Activated effector memory CD4-positive, alpha-beta T cell treated with anti-CD3 and anti-CD28 coated beads, Interleukin-2, amount 50 U/mL, for 16 hours (primary cell): ENCODE data around the gene MMP17.
A peak's percentile ranks its signal among the peaks of the same experiment; 100 is the strongest.

Experiments
- DNase-seq: peaks from one replicate; pipeline ENCODE4 v3.0.0-alpha.2; 2020

MMP17 gene

DNA sequence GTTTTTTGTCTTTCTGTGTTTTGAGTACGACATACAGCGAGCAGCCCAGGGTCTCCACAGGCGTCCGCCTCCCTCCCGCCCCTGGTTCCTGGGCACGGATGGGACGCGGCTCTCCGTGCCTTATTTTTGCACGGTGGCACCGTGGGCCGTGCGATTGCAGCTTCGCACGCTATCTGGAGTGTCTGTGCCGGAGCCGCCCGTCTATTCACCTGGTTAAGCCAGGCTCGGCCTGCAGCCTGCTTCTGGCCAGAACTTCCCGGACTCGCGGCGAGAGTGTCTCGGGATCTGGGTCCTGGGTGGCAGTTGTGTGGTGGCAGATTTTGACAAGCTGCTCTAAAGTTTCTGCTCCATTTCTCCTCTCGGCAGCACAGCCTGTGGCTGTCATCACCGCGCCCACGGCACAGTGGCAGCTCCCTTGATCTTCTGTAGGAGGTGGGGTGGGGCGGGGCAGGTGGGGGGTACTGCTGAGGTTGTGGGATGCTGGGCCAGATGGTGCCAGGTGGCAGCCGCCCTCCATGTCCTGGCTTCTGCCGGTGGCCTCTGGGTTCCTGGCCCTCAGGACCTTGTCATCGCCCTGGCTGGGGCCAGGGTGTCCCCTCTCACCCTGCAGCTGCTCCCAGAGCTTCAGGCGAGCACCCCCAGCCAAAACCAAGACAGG lies 2.9 kb downstream of the MMP17 start:
- DNase-seq, result peak; percentile 70

DNA sequence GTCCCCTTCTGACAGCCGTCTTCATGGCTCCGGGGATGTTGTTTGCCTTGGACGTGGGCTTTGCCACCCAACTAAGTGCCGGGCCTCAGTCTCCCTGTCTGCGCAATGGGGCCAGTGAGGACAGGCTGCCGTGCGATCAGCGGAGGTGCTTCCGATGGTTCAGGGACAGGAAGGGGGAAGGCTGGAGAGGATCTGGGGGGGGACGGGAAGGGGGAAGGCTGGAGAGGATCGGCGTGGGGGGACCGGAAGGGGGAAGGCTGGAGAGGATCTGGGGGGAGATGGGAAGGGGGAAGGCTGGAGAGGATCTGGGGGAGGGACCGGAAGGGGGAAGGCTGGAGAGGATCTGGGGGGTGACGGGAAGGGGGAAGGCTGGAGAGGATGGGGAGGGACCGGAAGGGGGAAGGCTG lies 3.4 kb downstream of the MMP17 start:
- no peak for DNase-seq

- DNase-seq, result no peak
These were observed 4.4 kb downstream of the MMP17 start for GRCh38 chr12:131832321-131833231.

DNA sequence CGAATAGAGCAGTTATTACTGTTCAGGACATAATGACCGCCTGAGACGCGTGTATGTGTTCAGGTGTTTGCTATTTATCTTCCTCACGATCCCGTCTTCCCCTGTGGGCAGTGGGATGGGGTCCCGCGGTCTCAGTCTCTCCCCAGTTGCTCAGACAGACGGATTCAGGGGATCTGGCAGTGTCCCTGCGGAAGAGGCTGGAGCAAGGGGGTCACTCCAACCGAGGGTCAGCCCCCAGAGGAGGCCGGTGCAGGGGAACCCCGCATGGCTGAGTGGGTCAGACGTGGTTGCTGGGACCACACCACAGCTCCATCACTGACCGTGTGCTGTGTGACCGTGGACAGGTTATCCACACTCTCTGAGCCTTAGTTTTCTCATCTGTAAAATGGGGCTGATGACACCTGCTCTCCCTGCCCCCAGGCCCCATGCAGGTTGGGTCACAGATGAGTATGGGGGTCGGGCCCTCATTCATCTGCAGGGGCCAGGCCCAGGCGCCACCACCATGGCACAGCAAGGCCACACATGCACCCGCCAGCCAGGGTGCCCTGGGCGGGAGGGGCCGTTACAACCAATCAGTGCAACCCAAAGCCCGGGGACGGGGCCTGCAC lies 5.2 kb downstream of the MMP17 start:
- DNase-seq, result no peak

DNA sequence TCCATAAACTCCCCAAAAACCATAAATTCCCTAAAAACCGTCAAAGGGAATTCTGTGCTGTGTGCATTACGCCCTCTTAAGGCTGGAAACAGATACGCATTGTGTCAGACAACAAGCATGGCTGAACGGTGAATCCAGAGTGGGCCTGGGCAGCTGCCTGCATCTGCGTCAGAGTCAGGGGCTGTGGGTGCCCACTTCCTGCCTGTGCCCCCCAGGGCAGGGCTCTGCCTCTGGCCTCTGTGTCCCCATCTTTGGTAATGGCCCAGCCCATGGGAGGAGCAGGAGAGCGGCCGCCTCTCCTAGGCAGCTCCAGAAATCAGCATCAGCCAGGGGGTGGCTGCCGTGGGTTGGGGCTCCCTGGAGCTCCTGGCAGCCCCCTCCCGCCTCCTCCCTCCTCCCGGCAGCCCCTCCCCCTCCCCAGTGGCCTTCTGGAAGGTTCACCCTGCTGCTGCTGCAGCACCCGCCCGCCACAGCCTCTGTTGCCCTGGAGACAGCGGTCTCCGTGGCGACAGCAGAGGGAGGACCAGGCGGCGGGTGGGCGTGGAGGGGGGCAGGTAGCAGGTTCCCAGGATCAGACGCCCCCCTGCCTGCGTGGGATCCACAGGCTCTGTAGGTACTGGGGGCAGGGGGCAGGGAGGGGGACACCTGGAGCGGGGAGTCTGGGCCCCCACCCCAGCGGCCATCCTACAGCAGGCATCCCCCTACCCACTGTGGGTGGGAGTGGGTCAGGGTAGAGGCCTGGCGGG lies 5.9 kb downstream of the MMP17 start:
- no peak for DNase-seq

DNA sequence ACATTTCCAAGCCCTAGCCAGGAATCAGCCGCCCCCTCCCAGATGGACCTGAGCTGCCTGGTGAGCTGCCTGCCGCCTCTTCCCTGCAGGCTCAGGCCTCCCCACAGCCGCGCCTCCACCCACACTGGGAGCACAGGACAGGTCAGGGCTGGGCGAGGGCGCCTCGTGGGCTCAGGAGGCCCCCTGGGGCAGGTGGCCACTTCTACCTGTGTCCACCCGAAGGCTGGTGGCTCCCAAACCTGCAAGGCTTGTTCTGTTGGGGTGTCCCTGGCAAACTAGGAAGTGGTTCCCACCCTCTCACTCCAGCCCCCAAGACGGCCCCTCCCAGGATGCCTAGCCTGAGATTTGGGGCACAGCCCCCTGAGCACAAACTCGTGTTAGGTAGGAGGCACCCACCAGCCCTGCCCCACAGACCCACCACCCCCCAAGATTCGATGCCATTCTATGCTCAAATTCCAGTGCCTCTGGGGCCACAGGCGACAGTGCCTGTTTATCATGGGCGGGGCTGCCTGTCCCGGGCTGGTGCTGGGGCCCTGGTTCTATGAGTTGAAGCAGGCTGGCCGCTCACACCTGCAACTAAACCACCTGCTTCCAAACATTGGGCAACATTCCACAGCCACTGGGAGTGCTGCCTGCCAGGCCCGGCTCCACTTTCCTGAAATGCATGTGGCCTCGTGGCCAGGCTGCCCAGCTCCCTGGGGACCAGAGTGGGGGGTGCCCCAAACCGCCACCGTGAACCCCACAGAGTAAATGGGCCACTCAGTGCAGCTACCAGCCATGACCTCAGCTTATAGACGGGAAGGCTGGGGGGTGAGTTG lies 6.8 kb downstream of the MMP17 start:
- no peak for DNase-seq

GRCh38 chr12:131835616-131836171 lies 7.5 kb downstream of the MMP17 start:
- DNase-seq, result no peak

DNA sequence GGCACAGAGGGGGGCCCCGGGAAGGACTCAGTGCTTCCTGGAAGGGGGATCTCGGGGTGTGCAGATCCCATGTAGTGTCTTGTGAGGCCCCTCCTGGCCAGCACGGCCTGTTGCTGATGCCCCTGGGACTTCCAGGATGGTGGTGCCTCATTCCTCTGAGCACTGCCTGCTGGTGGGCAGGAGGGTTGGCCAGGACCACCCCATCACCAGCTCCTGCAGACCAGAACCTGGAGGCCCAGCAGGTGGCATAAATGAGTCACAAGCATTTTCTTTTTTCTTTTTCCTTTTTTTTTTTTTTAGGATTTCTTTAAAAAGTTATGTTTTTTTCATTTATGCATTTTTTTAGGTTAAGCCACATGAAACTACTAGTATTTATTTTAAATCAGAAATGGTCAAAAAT lies 8.0 kb downstream of the MMP17 start:
- DNase-seq, result no peak

DNA sequence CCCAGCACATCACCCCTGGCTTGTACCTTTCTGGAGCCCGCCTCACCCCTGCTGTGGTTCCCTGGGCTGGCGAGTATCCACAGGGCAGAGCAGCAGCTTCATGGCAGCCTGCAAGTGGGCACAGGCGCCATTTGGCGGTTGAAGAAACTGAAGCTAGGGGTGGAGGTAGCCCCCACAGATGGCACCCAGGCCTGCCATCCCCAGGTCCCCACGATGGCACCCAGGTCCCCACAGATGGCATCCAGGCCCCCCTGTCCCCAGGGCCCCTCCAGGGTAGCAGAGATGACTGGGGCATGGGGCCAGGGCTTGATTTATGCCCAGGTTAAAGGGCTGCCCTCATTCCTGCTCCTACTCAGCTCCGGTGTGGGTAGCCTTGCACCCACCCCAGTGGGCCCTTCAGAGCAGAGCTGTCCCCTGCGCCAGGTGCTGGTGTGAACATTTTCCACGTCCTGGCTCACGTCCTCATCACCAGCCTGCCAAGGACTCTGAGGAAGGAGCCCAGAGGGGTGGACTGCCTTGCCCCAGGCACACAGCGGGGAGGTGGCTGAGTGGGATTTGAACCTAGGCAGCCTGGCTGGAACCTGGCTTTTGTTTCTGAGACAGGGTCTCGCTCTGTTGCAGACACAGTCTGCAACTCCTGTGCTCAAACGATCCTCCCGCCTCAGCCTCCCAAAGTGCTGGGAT lies 8.7 kb downstream of the MMP17 start:
- DNase-seq, result no peak

DNA sequence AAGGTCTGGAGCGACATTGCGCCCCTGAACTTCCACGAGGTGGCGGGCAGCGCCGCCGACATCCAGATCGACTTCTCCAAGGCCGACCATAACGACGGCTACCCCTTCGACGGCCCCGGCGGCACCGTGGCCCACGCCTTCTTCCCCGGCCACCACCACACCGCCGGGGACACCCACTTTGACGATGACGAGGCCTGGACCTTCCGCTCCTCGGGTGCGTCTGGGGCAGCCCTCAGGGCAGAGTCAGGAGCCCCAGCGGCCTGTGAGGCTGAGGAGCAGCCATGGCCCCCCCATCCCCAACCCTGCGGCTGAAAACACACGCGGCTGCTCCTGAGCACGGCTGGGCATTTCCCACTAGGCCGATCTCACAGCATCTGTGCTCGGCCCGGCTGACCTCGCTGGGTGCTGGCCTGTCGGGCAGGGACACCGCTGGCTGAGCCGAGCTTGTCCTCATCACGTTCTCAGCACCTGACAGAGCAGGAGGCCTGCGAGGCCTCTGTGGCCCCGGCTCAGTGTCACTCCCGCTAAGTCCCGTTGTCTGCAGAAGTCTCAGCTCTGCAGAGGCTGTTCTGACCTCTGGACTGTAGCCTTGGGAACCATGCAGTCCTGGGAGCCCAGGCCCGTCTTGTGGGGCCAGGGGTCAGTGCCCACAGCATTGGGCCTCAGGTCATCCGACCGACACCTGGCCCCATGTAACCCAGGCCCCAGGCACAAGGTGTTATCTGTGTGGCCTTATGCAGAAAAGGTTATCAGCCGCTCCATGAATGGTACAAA lies 12.6 kb downstream of the MMP17 start:
- no peak for DNase-seq

- DNase-seq, result no peak
These were observed 13.4 kb downstream of the MMP17 start for GRCh38 chr12:131841547-131841946.

- DNase-seq, result no peak
These were observed 14.0 kb downstream of the MMP17 start for GRCh38 chr12:131842169-131842568.

DNA sequence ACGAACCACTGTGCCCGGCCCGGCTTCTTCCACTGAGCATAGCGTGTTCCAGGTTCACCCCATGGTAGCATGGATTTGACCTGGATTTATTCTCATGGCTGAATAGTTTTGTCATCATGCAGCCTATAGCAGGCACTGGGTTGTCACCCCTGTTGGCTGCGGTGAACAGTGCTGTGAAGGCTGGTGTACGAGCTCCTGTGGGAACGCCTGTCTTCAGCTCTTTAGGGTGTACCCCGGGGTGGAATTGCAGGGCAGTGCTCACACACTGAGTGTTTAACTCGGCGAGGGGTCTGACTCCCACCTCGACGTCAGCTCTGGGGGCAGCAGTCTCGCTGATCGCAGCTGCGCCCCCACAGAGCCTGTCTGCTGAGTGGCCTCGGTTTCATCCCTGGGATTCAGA lies 15.3 kb downstream of the MMP17 start:
- DNase-seq, result no peak

GRCh38 chr12:131844140-131844539 lies 15.9 kb downstream of the MMP17 start:
- no peak for DNase-seq

- DNase-seq, result no peak
These were observed 16.5 kb downstream of the MMP17 start for GRCh38 chr12:131844656-131845055.

DNA sequence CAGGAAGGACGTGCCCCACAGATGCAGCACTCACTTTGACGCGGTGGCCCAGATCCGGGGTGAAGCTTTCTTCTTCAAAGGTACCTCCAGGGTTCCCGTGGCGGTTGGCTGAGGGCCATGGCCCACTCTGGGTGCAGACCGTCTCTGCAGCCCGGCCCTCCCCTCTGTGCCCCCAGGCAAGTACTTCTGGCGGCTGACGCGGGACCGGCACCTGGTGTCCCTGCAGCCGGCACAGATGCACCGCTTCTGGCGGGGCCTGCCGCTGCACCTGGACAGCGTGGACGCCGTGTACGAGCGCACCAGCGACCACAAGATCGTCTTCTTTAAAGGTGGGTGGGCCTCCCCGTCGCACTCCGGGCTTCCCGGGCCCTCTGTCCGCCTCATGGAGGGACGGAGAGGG lies 16.9 kb downstream of the MMP17 start:
- DNase-seq, result no peak

GRCh38 chr12:131847456-131847855 lies 19.3 kb downstream of the MMP17 start:
- DNase-seq, result no peak

GRCh38 chr12:131848753-131849152 lies 20.6 kb downstream of the MMP17 start:
- DNase-seq, result no peak

GRCh38 chr12:131849700-131850553 lies 21.7 kb downstream of the MMP17 start:
- DNase-seq, result no peak
